Endometrial microvascular endothelial cells (primary cell): ENCODE data around the gene CNBD2. TPM values are rescaled to one million over a fixed set of nuclear protein-coding genes. Genes with fewer than 3 reads are reported as not detected.
"Not testable (repeated sequence)": the region's sequence is repeated elsewhere in the genome, so short reads cannot be mapped to it uniquely, and the experiment has no call there.

ENCODE experiments used
- in situ Hi-C: cut with HindIII; loops from 2 replicates; pipeline ENCODE4 v1.10.0; 2017; ENCODE audit warnings: low sequenced_read_pairs, low pct_unique_long_range_greater_than_20kb; ENCODE audit errors: inconsistent ontology term
- total RNA-seq: library from RNA; depleted of rRNA; stranded (reverse); fragments of >200 nt; gene quantifications from one replicate; pipeline ENCODE4 v1.2.3, GENCODE V29; 2015; ENCODE audit errors: inconsistent ontology term

The CNBD2 gene
- total RNA-seq, 1 donor from 2014 or later = 7.6 TPM

DNA sequence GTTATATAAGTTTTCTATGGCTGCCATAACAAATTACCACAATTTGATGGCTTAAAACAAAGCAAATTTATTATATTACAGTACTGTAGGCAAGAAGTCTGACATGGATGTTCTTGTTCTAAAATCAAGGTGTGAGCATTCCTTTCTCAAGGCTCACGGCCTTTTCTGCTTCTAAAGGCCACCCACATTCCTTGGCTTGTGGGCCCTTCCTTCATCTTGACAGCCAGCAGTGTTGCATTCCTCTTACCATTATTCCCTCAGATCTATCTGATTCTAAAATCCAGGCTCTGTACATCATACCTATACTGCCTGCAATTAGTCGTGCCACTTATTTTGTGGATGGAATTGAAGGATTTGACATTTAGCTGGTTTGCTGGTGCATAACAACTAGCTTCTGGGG lies 3.6 kb downstream of the CNBD2 start:
- in situ Hi-C loops = no loop called here

DNA sequence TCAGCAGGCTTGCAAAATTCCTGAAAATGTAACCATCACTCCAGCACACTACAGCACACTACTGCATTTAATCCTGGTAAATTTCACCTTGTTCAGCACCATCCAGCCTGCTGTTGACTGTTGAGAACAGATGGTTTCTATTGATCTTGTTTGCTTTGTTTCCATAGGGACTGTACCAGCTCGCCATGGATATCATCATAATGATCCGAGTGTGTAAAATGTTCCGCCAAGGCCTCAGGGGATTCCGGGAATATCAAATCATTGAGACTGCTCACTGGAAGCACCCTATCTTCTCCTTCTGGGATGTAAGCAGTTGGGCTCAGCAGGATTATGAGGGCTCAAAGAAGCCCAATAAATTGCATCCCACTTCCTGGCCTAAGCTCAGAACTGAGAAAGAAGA lies 4.1 kb downstream of the CNBD2 start:
- in situ Hi-C loops = no loop called here

DNA sequence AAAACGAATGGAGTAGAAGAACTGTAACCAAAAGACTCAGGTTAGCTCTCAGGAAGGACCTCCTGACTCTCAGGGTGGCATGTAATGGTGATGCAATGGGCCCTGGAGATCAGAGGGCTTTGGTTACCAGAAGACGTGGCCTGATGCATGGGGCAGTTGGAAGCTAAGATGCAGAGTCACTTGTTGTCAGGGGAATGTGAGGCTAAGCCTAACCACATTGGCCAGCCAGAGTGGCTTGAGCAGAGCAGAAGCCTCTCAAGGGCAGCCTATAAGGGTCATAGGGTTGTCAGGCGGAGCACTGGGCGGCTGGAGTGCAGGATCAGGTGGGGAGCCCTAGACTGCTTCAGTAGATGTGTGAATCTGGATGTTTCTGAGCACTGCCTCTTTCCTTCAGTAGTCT lies 5.9 kb downstream of the CNBD2 start:
- in situ Hi-C loops = no loop called here

GRCh38 chr20:35975576-35976373 lies 7.4 kb downstream of the CNBD2 start:
- in situ Hi-C loops = no loop called here

DNA sequence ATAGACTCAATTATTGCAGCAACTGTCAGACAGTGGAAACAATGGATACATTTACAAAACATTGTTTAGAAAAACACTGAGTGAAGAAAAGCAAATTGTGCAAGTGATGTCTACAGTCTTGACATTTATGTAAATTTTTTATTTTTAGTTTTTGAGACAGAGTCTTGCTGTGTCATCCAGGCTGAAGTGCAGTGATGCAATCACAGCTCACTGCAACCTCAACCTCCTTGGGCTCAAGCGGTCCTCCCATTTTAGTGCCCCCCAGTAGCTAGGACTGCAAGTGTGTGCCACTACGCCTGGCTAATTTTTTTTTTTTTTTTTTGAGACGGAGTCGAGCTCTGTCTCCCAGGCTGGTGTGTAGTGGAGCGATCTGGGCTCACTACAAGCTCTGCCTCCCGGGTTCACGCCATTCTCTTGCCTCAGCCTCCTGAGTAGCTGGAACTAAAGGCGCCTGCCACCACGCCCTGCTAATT lies 9.7 kb downstream of the CNBD2 start:
- in situ Hi-C loops = no loop called here

DNA sequence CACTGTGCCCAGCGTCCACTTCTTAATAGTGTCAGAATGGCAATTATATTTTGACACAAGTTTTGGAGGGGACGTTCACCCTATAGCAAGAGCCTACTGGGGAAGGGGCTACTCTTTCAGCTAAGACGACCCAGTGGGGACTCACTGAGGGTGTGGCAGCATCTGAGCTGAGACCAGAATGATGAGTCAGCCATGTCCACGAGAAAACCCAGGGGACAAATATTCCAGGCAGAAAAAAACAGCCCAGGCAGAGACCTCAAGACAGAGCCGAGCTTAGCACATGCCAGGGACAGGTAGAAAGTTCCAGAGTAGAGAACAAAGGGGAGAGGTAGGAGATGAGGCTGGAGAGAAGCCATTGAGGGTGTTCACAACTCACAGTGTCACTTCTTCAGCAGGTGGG lies 11.2 kb downstream of the CNBD2 start:
- in situ Hi-C loops = no loop called here

DNA sequence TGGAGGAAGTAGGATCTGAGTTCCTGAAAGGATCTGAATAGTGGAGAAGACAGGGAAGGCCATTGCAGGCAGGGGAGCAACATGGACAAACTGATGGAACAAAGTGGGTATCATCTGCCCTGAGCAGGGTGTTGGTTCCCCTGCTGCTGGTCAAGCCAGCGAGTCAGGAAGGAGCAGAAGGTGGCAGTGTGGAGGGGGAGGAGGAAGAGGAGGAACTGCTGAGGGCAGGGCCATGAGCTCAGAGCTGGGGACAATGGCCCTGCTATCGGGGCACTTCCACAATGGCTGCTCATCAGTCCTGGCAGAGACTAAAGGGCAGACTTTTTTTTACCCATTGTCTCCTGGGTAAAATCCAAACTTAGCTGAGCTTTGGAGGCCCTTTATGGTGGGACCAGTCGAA lies 13.6 kb downstream of the CNBD2 start:
- in situ Hi-C loops = no loop called here

DNA sequence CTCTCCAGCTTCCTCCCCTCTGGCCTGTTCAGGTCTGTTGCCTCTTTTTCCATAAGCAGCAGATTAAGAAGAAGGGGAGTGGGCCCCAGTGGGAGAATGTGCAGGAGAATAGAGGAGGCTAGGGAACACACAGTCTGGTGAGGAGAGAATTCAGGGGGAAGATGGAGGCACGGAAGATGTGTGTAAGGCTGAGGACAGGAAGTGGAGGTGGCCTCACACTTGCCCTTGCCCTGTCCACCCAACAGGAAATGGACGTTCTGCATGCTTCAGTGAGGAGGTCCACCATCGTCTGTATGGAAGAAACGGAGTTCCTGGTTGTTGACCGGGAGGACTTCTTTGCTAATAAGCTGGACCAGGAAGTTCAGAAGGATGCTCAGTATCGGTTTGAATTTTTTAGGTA lies 16.0 kb downstream of the CNBD2 start:
- in situ Hi-C loops = no loop called here

DNA sequence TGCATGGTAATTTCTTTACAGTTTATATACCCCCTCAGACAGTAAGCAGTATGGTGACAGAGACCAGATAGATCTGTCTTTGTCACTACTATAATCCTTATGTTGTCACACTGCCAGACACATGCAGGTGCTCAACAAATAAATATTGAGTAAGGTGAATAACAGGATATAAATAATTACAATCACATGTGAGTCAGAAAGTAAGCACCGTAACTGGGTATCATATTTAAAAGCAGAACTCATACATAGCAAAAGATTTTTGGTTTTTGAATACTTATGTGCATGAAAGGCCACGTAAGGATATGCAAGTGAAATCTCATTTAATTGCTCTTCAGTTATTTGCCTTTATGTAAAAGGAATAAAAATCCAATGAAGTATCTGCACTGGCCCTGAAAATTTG lies 17.4 kb downstream of the CNBD2 start:
- in situ Hi-C loops = no loop called here

DNA sequence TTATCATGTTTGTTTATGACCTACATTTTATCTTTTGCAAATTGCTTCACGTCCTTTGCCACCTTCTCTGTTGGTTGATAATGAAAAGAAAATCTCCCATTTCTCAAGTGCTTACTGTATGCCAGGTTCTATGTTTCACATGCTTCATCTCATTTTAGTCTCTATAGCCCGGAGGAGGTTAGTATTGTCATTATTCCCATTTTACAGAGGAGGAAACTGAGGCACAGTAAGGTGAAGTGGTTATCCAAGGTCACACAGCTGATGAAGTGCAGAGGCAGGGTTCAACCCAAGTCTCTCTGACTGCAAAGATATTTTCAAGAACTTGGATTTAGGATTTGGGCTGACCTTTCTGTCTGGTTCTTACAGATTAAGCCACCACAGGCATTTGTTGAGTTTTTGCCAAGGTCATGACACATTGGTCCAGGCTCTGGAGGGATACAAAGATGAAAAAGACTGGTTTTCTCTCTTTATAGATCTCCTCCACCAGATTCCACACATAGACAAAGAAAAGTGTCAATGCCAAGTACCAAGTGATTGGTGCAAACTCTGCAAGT lies 20.6 kb downstream of the CNBD2 start:
- in situ Hi-C loops = no loop called here

- in situ Hi-C loops = no loop called here
Observed at GRCh38 chr20:35991142-35991771, 22.9 kb downstream of the CNBD2 start.

DNA sequence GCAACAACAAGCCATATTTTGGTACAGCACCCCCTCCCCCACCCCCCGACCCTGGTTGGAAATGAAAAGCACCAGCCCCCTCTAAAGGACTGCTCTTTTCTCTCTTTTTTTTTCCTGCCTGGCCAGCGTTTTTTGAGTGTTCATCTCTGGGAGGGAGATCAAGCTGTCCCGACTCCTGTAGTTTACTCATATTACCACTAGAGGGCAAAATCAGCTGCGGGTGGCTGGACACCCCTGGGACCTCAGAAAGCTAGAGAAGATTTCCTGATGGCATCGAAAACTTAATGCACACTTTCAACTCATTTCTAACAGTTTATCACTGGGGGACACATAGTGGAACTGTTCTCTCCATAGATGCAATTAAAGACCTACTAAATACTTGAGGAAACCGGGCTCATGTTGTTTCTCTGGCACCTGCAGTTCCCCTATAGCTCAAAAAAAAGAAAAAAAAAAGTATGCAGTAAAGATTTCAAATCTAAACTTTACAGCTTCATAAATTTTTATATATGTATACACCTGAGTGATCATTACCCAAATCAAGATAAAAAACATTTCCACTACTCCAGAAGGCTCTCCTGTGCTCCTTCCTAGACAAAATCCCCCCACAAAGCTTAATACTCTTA lies 24.4 kb downstream of the CNBD2 start:
- in situ Hi-C loops = no loop called here

- in situ Hi-C loops = no loop called here
Observed at GRCh38 chr20:35994994-35995453, 26.6 kb downstream of the CNBD2 start.

- in situ Hi-C loops = not testable (repeated sequence)
Observed at GRCh38 chr20:35996492-35996891, 28.1 kb downstream of the CNBD2 start.

DNA sequence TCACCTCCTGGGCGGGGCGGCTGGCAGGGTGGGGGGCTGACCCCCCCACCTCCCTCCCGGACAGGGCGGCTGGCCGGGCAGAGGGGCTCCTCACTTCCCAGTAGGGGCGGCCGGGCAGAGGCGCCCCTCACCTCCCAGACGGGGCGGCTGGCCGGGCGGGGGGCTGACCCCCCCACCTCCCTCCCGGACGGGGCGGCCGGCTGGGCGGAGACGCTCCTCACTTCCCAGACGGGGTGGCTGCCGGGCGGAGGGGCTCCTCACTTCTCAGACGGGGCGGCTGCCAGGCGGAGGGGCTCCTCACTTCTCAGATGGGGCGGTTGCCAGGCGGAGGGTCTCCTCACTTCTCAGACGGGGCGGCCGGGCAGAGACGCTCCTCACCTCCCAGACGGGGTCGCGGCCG lies 32.9 kb downstream of the CNBD2 start:
- in situ Hi-C loops = not testable (repeated sequence)

GRCh38 chr20:36002855-36003254 lies 34.5 kb downstream of the CNBD2 start:
- in situ Hi-C loops = no loop called here

DNA sequence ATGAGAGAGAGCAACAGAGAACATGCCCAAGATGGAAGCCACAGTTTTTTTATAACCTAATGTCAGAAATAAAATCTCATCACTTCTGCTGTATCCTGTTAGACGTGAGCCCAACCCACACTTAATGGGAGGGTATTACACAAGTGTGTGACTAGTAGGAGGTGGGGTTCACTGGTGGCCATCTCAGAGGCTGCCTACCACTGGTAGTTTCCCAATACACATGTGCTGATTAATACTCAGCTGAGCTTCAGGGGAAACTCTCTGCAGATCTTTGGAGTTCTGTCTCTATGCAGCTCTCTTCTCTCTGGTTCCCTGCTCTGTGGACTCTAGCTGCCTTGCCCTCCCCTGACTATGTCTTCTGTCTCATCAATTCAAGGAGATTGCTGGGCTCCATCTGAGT lies 35.7 kb downstream of the CNBD2 start:
- in situ Hi-C loops = no loop called here

- in situ Hi-C loops = no loop called here
Observed at GRCh38 chr20:36008461-36009035, 40.2 kb downstream of the CNBD2 start.

GRCh38 chr20:36010076-36010475 lies 41.7 kb downstream of the CNBD2 start:
- in situ Hi-C loops = no loop called here
